ENCODE data around the gene FANCM. TPM values are rescaled to one million over a fixed set of nuclear protein-coding genes. Genes with fewer than 3 reads are reported as not detected.

The FANCM gene
- total and polyA plus RNA-seq, 12 donors = 2.1 to 20.9 (median 6.0) TPM

GRCh38 chr14:45198551-45198950 is 62.8 kb downstream of the FANCM start:
- intact Hi-C loops (cut with DNase I) = no loop called here
- H3K9me3 ChIP-seq (replicated peaks in 1 of 3) = no peaks in the 10 kb centered on the region
- no peaks in the 10 kb centered on the region for H3K36me3 ChIP-seq (replicated peaks in 1 of 2)
- no peak for TF ChIP-seq POLR2A (IDR thresholded peaks at IDR 0.05)
- no peak for TF ChIP-seq CTCF (IDR thresholded peaks at IDR 0.05)
- 62 to 73% (median 68%) methylated on average over 3 of the region's 3 CpGs for WGBS, 4 donors
- no peak overlapping the region for H3K4me3 ChIP-seq
- no peaks in the 10 kb centered on the region for H3K27me3 ChIP-seq
- no peak overlapping the region for H3K27ac ChIP-seq
- DNase-seq = no peak
- H3K4me1 ChIP-seq (replicated peaks in 1 of 2) = no peaks in the 10 kb centered on the region

DNA sequence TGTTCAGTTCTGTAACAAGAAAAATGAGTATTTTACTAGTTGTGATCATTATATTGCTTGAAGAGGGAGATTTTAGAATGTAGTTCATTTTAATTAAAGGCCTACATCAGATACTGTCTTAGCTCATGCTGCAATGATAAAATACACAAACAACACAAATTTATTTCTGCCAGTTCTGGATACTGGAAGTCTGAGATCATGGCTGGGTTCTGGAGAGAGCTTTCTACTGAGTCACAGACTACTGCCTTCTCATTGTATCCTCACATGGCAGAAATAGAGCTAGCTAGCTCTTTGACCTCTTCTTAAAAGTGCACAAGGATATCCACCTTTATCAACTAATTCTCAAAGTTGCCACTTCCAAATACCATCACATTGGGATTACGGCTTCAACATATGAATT is 63.5 kb downstream of the FANCM start:
- H3K4me1 ChIP-seq (replicated peaks in 1 of 2) = no peaks in the 10 kb centered on the region
- 96 to 100% (median 100%) methylated on average over 1 of the region's 1 CpG for WGBS, 4 donors
- no peaks in the 10 kb centered on the region for H3K36me3 ChIP-seq (replicated peaks in 1 of 2)
- TF ChIP-seq POLR2A (IDR thresholded peaks at IDR 0.05) (no peak), CTCF (IDR thresholded peaks at IDR 0.05) (no peak)
- no peaks in the 10 kb centered on the region for H3K9me3 ChIP-seq (replicated peaks in 1 of 3)
- DNase-seq = no peak
- H3K27ac ChIP-seq = no peak overlapping the region
- intact Hi-C loops (cut with DNase I) = no loop called here
- no peaks in the 10 kb centered on the region for H3K27me3 ChIP-seq
- no peak overlapping the region for H3K4me3 ChIP-seq

GRCh38 chr14:45201905-45202304 is 66.2 kb downstream of the FANCM start:
- intact Hi-C loops (cut with DNase I) = no loop called here
- Histone ChIP-seq H3K9me3 (replicated peaks in 1 of 3) (no peaks in the 10 kb centered on the region), H3K4me1 (replicated peaks in 1 of 2) (no peaks in the 10 kb centered on the region), H3K27me3 (no peaks in the 10 kb centered on the region), H3K27ac (no peak overlapping the region), H3K4me3 (no peak overlapping the region), H3K36me3 (replicated peaks in 1 of 2) (no peaks in the 10 kb centered on the region)
- 67 to 88% (median 76%) methylated on average over 1 of the region's 1 CpG for whole genome bisulfite sequencing, 4 donors
- no peak for DNase-seq
- TF ChIP-seq CTCF (IDR thresholded peaks at IDR 0.05) = peak in 1 of 6 experiments; percentile 2
- TF ChIP-seq POLR2A (IDR thresholded peaks at IDR 0.05) = no peak

DNA sequence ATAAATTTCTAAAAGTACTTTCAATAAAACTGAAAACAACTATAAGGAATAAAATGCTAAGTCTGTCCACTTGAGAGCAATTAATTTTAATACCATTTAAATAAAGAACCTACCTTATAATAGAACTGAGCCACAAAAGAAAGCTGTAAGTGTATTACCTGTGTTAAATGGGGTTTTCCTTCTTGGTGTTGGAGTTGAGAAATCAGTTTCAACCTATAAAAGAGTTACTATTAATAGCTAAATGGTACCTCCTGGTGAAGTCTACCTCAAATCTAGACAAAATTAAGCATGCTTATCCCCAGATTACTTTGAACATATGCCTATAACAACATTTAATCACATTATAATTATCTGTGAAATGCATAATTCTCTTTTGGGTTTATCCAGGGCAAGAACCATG is 68.5 kb downstream of the FANCM start:
- no peak for DNase-seq
- H3K36me3 ChIP-seq (replicated peaks in 1 of 2) = no peaks in the 10 kb centered on the region
- H3K27ac ChIP-seq = no peak overlapping the region
- no peaks in the 10 kb centered on the region for H3K4me1 ChIP-seq (replicated peaks in 1 of 2)
- intact Hi-C loops (cut with DNase I) = no loop called here
- TF ChIP-seq POLR2A (IDR thresholded peaks at IDR 0.05) (no peak), CTCF (IDR thresholded peaks at IDR 0.05) (no peak)
- no peaks in the 10 kb centered on the region for H3K27me3 ChIP-seq
- no peak overlapping the region for H3K4me3 ChIP-seq
- H3K9me3 ChIP-seq (replicated peaks in 1 of 3) = no peaks in the 10 kb centered on the region
